ENCODE measurements around the gene SLC24A3. TPM values are rescaled to one million over a fixed set of nuclear protein-coding genes. Genes with fewer than 3 reads are reported as not detected.

SLC24A3 gene
- total and polyA plus RNA-seq, 2 of the 13 experiments (the other 11 are each of a cell fraction or from before 2014, with no cell fraction given), result not detected

DNA sequence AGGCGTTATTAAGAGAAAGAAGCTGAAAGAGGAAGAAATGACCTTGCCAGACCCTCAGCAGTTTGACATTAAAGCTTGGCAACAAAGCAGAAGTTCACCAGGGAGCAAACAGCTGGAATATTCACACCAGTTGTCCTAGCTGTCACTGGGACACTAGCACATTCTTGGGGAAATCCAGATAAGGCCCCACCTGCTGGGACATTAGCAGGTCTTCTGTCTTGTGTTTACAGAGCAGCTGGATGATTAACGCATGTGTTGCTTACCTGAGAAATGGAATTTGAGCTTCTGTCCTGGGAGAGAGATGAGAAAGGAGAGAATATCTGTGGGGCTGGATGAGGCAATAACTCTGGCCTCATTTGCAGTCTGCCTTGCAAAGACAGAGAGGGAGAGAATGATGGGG is 408.0 kb downstream of the SLC24A3 start (continued):
- TF ChIP-seq, protein P1, sequence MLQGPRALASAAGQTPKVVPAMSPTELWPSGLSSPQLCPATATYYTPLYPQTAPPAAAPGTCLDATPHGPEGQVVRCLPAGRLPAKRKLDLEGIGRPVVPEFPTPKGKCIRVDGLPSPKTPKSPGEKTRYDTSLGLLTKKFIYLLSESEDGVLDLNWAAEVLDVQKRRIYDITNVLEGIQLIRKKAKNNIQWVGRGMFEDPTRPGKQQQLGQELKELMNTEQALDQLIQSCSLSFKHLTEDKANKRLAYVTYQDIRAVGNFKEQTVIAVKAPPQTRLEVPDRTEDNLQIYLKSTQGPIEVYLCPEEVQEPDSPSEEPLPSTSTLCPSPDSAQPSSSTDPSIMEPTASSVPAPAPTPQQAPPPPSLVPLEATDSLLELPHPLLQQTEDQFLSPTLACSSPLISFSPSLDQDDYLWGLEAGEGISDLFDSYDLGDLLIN (CRISPR knock-in tag; IDR thresholded peaks at IDR 0.05; ENCODE audit: borderline replicate concordance), result no peak
- TF ChIP-seq ZNF264 (CRISPR knock-in tag; IDR thresholded peaks at IDR 0.05) (no peak), ATF7-NPFF (CRISPR knock-in tag; IDR thresholded peaks at IDR 0.05; ENCODE audit: low read depth) (no peak), ZNF460 (CRISPR knock-in tag; IDR thresholded peaks at IDR 0.05; ENCODE audit: borderline replicate concordance) (no peak), EHMT2 (IDR thresholded peaks at IDR 0.05; ENCODE audit: borderline replicate concordance, low read depth, low read length) (no peak), ZBTB8A (CRISPR knock-in tag; IDR thresholded peaks at IDR 0.05; ENCODE audit: borderline replicate concordance, low read depth) (no peak), ZBTB3 (CRISPR knock-in tag; IDR thresholded peaks at IDR 0.05; ENCODE audit: borderline replicate concordance, low read depth) (no peak), ZNF660 (CRISPR knock-in tag; IDR thresholded peaks at IDR 0.05; ENCODE audit: borderline replicate concordance, low read depth) (no peak), SRY (CRISPR knock-in tag; IDR thresholded peaks at IDR 0.05) (no peak), CREB1 (IDR thresholded peaks at IDR 0.05) (no peak), CREB1 (CRISPR knock-in tag; IDR thresholded peaks at IDR 0.05) (no peak), ZNF75D (CRISPR knock-in tag; IDR thresholded peaks at IDR 0.05; ENCODE audit: borderline replicate concordance) (no peak), PCBP2 (optimal IDR thresholded peaks at IDR 0.05; ENCODE audit: low read depth, low read length, poor library complexity, severe bottlenecking) (no peak), EZH2 (conservative IDR thresholded peaks at IDR 0.05; ENCODE audit: low read depth, low read length) (no peak), ZFP90 (CRISPR knock-in tag; IDR thresholded peaks at IDR 0.05; ENCODE audit: borderline replicate concordance) (no peak)
- TF ChIP-seq, protein P2, sequence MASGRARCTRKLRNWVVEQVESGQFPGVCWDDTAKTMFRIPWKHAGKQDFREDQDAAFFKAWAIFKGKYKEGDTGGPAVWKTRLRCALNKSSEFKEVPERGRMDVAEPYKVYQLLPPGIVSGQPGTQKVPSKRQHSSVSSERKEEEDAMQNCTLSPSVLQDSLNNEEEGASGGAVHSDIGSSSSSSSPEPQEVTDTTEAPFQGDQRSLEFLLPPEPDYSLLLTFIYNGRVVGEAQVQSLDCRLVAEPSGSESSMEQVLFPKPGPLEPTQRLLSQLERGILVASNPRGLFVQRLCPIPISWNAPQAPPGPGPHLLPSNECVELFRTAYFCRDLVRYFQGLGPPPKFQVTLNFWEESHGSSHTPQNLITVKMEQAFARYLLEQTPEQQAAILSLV (CRISPR knock-in tag; IDR thresholded peaks at IDR 0.05; ENCODE audit: borderline replicate concordance), result no peak
- TF ChIP-seq, protein P3, sequence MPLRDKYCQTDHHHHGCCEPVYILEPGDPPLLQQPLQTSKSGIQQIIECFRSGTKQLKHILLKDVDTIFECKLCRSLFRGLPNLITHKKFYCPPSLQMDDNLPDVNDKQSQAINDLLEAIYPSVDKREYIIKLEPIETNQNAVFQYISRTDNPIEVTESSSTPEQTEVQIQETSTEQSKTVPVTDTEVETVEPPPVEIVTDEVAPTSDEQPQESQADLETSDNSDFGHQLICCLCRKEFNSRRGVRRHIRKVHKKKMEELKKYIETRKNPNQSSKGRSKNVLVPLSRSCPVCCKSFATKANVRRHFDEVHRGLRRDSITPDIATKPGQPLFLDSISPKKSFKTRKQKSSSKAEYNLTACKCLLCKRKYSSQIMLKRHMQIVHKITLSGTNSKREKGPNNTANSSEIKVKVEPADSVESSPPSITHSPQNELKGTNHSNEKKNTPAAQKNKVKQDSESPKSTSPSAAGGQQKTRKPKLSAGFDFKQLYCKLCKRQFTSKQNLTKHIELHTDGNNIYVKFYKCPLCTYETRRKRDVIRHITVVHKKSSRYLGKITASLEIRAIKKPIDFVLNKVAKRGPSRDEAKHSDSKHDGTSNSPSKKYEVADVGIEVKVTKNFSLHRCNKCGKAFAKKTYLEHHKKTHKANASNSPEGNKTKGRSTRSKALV (CRISPR knock-in tag; IDR thresholded peaks at IDR 0.05), result no peak
- TF ChIP-seq, protein P4, sequence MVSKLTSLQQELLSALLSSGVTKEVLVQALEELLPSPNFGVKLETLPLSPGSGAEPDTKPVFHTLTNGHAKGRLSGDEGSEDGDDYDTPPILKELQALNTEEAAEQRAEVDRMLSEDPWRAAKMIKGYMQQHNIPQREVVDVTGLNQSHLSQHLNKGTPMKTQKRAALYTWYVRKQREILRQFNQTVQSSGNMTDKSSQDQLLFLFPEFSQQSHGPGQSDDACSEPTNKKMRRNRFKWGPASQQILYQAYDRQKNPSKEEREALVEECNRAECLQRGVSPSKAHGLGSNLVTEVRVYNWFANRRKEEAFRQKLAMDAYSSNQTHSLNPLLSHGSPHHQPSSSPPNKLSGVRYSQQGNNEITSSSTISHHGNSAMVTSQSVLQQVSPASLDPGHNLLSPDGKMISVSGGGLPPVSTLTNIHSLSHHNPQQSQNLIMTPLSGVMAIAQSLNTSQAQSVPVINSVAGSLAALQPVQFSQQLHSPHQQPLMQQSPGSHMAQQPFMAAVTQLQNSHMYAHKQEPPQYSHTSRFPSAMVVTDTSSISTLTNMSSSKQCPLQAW (CRISPR knock-in tag; IDR thresholded peaks at IDR 0.05), result no peak
- TF ChIP-seq, protein P5, sequence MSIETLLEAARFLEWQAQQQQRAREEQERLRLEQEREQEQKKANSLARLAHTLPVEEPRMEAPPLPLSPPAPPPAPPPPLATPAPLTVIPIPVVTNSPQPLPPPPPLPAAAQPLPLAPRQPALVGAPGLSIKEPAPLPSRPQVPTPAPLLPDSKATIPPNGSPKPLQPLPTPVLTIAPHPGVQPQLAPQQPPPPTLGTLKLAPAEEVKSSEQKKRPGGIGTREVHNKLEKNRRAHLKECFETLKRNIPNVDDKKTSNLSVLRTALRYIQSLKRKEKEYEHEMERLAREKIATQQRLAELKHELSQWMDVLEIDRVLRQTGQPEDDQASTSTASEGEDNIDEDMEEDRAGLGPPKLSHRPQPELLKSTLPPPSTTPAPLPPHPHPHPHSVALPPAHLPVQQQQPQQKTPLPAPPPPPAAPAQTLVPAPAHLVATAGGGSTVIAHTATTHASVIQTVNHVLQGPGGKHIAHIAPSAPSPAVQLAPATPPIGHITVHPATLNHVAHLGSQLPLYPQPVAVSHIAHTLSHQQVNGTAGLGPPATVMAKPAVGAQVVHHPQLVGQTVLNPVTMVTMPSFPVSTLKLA (IDR thresholded peaks at IDR 0.05), result no peak
- TF ChIP-seq, protein P6, sequence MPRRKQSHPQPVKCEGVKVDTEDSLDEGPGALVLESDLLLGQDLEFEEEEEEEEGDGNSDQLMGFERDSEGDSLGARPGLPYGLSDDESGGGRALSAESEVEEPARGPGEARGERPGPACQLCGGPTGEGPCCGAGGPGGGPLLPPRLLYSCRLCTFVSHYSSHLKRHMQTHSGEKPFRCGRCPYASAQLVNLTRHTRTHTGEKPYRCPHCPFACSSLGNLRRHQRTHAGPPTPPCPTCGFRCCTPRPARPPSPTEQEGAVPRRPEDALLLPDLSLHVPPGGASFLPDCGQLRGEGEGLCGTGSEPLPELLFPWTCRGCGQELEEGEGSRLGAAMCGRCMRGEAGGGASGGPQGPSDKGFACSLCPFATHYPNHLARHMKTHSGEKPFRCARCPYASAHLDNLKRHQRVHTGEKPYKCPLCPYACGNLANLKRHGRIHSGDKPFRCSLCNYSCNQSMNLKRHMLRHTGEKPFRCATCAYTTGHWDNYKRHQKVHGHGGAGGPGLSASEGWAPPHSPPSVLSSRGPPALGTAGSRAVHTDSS (CRISPR knock-in tag; conservative IDR thresholded peaks at IDR 0.05), result no peak
- TF ChIP-seq, protein P7, sequence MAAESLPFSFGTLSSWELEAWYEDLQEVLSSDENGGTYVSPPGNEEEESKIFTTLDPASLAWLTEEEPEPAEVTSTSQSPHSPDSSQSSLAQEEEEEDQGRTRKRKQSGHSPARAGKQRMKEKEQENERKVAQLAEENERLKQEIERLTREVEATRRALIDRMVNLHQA (CRISPR knock-in tag; IDR thresholded peaks at IDR 0.05), result no peak
